DMS153 (cell line): ENCODE measurements around the gene DGKD.
"Not testable (repeated sequence)": the region's sequence is repeated elsewhere in the genome, so short reads cannot be mapped to it uniquely, and the experiment has no call there.

ENCODE experiments used
- DNase-seq: peaks from one replicate; lab custom pipeline; 2025; lab: John Stamatoyannopoulos, UW

Gene DGKD

GRCh38 chr2:233385489-233386044, 31.3 kb downstream of the DGKD start:
- no peak for DNase-seq

GRCh38 chr2:233386382-233387041, 32.2 kb downstream of the DGKD start:
- no peak for DNase-seq

DNA sequence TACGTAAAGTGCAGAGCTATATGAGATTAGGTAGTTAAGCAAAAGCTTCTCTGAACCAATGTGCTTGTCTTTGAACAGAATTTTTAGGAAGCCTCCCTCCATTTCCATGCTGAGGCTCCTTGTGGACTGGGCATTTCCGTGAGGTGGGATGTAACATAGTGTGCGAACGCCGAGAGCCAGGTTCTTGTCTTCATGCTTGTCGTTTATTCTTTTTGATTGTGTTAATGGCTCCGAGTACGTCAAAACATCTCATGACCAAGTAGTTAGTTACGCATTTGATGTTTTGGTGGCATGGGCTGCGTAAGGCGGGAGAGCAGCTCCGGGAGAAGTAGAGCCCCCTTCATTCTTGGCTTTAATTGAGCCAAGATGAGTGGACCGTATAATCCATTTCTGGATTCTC, 32.9 kb downstream of the DGKD start:
- DNase-seq: no peak

- no peak for DNase-seq
Measured at GRCh38 chr2:233387667-233388528, 33.6 kb downstream of the DGKD start.

- no peak for DNase-seq
Measured at GRCh38 chr2:233389601-233390125, 35.4 kb downstream of the DGKD start.

- no peak for DNase-seq
Measured at GRCh38 chr2:233395687-233396086, 41.4 kb downstream of the DGKD start.

DNA sequence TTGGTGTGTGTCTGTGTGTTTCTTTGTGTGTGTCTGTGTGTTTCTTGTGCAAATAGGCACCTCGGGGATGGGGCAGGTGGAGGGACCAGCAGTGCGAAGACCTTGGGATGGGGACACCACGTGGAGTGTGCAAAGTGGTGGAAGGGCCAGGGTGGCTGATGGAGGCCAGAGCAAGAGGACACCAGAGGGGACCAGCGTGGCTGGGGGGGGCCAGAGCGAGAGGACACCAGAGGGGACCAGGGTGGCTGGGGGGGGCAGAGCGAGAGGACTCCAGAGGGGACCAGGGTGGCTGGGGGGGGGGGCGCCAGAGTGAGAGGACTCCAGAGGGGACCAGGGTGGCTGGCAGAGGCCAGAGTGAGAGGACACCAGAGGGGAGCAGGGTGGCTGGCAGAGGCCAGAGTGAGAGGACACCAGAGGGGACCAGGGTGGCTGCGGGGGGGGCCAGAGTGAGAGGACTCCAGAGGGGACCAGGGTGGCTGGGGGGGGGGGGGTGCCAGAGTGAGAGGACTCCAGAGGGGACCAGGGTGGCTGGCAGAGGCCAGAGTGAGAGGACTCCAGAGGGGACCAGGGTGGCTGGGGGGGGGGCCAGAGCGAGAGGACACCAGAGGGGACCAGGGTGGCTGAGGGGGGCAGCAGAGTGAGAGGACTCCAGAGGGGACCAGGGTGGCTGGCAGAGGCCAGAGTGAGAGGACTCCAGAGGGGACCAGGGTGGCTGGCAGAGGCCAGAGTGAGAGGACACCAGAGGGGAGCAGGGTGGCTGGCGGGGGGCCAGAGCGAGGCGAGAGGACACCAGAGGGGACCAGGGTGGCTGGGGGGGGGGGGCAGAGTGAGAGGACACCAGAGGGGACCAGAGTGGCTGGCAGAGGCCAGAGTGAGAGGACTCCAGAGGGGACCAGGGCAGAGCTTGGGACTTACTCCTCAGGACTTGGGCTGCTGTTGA, 42.7 kb downstream of the DGKD start:
- not testable (repeated sequence) for DNase-seq

- no peak for DNase-seq
Measured at GRCh38 chr2:233399306-233400225, 45.3 kb downstream of the DGKD start.

DNA sequence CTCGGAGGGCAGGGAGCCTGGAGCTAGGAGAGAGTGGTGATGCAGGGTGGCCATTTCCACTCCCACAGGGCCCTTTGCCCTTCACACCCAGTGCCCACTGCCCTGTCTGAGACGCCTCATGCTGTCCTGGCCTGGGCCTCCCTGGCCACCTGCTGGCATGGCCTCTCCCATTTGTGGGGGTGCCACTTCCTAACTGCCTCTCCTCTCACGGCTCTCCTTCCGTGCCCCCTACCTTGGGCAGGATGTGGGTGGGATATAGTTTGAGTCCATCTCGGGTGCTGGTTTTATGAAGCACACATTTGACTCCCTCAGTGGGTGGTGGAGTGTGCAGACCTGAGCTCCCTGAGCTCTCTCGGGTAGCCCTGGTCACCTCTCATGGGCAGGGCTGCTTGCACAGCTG, 46.0 kb downstream of the DGKD start:
- DNase-seq: no peak

DNA sequence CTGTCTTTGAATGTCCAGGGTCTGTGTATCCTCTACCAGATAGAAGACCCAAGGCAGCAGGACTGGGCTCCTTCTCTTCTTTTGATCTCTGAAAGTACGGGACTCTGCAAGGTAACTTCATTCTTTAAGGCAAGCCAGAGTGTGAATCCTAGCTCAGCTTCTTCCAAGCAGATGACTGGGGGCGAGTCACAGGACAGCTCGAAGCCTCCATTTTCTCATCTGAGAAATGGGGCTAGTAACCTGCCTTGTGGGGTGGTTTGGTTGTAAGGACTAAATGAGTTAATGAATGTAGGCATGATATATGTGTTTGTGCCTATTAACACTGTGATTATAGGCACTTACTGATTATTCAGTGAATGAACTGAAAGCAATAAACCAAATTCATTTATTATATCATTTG, 46.7 kb downstream of the DGKD start:
- no peak for DNase-seq

DNA sequence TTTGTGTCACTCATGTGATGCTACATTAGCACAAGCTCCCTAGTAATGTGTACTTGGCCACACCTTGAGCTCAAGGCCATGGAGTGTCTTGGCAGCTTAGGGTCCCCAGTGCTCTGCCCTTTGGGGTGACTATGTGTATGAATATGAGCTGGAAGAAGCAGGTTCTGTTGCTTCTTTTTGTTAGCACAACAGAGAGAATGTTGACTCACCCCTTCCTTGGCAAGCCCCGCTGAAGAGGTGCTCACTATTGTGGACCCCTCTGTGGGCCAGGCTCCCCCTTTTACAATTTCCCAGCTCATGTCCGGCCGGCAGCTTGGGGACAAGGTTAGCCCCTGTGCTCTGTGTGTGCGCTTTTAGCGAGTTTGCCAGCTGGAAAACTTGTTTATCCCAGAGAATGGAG, 48.1 kb downstream of the DGKD start:
- DNase-seq: no peak

DNA sequence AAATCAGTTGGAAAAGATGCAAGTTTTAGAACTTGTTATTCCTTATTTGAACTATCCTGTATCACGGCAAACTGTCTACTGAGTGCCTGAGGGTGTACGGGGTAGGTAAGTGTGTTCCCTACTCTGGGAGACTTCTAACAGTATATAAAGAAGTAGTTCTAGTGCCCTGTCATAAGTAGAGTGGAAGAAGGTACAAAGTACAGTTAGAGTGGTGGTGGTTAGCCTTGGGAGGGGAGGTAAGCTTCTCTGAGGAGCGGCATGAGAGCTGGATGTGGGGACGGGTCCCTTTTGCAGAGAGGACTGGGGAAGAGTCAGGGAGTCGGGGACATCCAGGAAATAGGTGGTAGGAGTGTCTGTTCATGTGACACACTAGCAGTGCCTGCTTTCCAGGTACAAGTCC, 48.5 kb downstream of the DGKD start:
- no peak for DNase-seq

DNA sequence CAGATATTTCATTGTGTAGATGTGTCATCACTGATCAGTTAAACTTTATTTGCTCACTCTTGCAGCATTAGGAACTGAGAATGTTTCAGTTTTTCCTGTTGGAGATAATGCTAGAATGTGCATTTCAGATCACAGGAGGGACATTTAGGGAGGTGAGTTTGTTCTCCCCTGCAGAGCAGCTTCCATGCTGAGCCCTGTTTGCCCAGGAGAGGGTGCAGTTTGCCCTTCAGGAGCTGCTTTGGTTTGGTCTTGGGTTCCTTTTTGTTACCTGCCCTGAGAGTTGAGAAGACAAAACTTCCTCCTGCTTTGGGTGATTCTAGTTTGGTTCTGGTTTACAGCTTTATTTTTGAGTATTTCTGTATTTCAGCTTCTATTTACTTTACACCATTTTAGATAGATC, 49.9 kb downstream of the DGKD start:
- no peak for DNase-seq

- DNase-seq: no peak
Measured at GRCh38 chr2:233406865-233407264, 52.6 kb downstream of the DGKD start.

GRCh38 chr2:233407771-233408181, 53.5 kb downstream of the DGKD start:
- DNase-seq: no peak

- DNase-seq: peak; percentile 44
Measured at GRCh38 chr2:233408366-233409285, 54.3 kb downstream of the DGKD start.

- no peak for DNase-seq
Measured at GRCh38 chr2:233409286-233409991, 55.1 kb downstream of the DGKD start.

DNA sequence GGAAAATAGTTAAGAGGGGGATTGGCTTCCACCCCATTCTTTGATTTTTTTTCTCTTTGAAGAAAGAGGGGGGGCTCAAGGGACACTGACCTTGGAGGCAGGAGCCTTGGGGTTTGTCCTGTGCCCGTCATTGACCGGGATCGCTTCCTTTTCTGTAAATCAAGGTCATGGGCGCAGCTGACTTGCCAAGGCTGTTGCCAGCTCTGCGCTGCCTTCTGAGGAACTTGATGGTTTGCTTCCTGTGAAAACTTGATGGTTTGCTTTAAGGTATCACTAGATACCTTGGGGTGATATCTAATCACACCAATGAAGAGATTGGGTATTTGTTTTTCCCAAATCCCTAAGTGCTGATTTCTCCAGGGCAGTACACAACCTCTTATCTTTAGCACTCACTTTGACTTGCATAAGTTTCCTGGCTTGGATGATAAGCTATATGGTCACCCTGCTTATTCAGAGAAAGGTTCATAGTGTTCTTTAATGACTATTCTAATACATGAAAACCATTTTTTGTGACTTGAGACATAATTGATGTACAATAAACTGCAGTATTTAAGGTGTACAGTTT, 56.0 kb downstream of the DGKD start:
- DNase-seq: no peak

- no peak for DNase-seq
Measured at GRCh38 chr2:233411162-233411561, 56.9 kb downstream of the DGKD start.
